NK-92 treated with Interleukin-12 subunit alpha and Interleukin-12 subunit beta, amount 100 ng/mL, for 24 hours (cell line): ENCODE measurements around the gene TIMP3.

ENCODE experiments used
- DNase-seq: peaks from one replicate; lab custom pipeline; 2025; lab: John Stamatoyannopoulos, UW

The TIMP3 gene

DNA sequence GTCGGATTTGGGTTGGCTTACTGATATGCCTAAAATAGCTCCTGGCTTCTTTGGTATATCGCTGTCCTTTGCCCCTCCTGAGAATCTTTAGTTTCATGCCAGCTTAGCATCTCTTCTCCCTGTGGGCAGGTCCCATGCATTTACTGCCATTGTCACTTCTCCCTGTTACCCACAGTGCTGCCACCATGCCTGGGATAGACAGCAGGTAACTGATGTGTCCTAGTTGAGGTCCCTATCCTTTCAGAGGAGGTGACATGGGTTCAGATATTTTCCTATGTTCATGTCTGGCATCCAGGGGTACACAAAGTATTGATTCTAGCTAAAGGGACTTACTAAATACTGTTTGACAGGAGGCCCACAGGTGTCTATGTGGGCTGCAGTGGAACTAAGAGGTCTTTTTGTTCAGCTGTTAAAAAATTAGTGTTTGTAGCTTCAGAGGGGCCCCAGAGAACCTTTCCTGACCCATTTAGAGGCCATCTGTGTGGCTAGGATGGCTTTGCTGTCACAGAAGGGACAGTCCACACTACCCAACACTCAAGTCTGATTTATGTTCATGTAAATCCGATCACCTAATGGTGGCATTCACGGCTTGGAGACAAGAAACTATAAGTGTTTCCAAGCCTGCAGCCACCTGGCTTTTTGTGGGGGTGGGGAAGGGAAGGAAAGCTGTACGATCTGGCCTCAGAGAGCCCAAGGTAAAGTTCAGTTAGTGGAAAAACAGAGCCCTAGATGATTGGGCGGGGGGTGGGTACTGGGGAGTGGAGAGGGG is 8.5 kb downstream of the TIMP3 start:
- DNase-seq: no peak

DNA sequence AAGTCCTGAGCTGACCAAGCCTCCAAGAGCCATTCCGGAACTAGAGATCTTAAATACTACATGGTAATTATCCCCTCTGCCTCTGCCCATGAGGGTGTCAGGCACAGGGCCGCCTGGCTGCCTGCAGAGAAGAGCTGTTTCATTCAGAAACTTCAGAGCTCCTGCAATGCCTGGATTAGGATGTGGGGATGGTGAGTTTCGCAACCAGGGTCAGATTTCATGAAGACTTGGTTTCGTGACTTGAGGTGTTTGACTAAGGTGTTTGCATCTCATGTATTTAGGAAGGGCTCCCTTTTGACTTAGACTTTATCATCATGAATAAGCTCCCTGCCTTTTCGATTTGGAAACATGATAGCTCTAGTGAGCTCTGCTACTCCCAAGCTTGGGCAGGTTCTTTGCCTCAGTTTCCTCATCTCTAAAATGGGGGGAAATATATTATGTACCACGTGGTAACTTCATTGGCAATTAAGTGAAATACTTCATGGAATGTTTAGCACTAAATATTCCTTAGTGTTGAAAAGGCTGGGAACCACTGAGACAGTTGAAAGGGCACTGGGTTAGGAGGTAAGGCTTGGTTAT is 9.1 kb downstream of the TIMP3 start:
- no peak for DNase-seq

DNA sequence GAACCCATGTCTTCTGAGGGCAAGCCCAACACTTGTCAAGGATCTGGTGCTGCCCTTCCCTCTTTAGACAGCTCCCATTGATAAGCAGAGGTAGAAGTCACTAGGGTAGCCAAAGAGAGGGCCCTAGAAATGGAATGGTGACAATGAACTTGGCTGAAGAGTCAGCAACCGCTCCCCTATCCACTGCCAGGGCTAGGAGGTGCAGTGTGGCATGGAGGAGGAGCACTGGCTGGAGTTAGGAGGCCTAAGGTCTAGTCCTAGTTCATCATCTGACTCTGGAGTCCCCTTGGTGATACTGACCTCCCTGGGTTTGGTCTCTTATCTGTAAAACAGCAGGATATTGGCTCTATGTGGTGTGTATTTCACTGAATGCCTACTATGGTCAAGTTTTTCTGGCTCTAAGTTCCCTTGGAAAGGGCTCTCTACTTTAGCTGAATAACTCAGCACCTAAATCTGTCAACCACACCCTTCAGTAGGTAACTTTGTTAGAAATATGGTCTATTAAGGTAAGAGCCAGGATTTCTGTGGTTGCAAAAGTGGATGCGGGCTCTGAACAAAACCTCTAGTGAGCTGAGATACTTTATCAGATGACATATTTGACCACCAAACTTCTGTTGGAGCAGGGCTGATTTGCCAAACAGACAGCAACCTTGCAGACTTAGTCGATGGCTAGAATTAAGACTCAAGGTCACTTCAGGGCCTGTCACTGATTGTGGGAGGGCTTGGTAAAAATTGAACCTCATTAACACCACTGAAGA is 10.5 kb downstream of the TIMP3 start:
- no peak for DNase-seq

DNA sequence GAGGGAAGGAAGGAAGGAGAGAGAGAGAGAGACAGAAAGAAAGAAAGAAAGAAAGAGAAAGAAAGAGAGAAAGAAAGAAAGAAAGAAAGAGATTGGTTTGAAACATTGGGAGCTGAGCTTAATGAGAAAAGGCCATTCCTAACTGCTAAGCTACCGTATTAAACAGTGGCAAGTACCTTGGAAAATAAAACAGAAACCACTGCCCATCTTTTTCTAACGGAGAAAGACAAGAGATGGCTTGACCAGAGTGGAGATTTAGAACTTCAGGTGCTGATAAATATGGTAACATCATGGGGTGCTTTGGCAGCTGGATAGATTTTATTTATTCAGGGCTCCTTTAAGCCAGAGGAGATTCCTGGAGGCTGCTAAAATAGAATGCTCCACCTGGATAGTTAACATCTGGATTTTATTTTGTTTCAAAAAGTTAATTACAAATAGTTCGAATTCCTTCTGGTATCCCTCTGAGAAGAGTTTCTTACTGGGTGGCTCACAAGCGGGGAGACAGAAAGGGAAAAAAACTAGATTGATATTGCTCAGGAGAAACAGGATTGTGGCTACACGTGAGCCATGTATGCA is 12.9 kb downstream of the TIMP3 start:
- no peak for DNase-seq

DNA sequence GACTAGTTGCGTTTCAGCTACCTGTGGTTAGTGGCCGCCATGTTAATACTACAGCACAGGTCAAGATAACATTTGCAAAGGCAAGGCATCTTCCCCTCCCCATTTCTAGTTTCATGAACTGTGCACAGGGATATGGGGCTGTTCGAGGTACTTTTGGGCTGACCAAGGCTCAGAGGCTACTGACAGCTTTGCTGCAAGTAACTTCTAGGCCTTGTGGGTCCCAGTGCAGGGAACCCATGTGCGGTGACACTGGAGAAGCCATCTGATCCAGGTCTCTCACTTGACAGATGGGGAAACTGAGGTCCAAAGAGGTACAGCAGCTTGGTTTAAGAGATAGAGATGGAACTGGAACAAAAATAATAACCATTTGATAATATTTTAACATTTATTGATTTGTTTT is 13.6 kb downstream of the TIMP3 start:
- no peak for DNase-seq

DNA sequence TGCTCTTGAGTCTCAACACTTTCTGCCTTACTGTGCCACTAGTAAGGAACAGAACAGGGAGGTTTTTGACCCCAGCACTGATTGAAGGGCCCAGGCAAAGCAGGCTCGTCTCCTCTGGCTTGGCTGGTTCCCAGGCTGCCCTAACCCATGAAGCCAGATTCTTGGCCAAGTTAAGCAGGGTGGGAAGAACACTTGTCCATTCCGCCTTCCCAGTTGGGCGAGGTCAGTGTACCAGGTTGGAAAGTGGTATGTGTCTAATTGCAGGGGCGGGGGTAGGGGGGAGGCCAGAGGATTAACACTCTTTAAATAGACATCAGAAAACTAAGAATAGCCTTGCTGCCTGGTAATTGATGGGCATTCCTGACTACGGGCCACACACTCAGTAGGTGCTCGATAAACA is 14.4 kb downstream of the TIMP3 start:
- no peak for DNase-seq

DNA sequence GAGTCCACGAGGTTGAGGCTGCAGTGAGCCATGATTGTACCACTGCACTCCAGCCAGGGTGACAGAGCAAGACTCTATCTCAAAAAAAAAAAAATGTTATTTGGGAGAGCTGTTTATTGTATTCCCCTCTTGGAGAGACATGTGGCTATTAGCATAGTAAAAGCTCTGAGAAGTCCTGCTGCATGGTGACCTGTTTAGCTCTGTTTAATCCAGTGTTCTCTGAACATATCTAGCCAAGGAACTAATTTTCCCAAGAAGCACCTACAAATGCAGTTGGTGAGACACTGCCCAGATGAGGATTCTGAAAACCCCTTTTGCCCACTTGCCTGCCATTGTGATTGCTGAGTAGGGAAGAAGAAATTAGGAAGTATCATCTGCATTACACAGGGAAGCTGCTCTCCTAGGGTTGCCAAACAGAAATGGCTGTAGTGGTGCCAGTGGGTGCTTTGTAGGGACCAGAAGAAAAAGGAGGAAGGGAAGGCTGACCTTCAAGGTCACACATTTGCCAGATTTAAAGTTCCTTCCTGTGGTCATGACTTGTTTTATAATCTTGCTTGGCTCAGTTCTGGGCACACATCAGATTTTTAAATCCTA is 15.7 kb downstream of the TIMP3 start:
- no peak for DNase-seq

DNA sequence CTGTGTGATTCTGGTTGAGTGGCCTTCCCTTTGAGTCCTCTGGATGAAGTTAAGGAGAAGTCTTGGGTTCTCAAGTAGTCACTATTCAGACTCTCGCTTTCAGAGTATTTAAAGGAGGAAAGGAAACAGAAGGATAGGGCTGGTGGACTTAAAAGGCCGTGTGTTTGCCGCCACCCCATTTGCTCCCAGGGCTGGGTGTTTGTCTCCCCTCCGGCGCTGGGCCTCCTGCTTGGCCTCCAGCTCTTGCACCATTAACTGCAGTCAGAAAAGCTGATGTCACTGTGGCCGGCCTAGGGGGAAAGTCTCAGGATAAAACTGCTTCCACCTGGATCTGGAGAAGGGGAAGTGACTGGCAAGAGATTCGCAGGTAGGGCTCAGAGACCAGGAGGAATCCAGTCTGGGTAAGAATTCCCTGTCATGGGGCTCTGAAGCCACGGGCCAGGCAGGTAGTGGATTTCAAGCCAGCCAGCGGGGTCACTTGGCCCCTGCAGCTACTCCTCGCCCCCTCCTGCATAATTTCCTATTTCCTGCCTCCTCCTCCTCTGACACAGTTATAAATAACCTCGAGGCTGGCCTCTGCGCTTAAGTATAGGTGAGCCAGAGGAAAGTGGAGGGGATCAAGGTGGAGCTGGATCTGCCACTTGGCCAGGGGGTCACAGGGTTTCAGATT is 17.1 kb downstream of the TIMP3 start:
- DNase-seq: no peak

DNA sequence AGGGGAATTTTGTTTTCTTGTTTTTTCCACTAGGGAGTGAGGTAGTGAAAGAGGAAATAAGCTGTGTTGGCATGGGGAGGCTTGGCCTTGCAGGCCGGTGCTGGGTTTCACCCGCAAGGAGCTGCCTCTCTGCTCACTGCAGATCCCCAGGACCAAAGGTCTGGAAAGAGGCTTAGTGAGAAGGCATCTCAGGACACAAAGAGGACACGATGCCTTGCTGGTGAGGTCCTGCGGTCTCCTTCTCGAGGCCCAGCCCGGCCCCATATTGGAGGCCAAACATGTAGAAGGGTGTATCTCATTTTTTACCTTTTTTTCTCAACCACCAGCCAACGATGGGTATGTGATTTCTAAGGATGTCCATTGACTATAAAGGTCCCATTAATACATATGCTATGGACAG is 17.6 kb downstream of the TIMP3 start:
- DNase-seq: no peak

DNA sequence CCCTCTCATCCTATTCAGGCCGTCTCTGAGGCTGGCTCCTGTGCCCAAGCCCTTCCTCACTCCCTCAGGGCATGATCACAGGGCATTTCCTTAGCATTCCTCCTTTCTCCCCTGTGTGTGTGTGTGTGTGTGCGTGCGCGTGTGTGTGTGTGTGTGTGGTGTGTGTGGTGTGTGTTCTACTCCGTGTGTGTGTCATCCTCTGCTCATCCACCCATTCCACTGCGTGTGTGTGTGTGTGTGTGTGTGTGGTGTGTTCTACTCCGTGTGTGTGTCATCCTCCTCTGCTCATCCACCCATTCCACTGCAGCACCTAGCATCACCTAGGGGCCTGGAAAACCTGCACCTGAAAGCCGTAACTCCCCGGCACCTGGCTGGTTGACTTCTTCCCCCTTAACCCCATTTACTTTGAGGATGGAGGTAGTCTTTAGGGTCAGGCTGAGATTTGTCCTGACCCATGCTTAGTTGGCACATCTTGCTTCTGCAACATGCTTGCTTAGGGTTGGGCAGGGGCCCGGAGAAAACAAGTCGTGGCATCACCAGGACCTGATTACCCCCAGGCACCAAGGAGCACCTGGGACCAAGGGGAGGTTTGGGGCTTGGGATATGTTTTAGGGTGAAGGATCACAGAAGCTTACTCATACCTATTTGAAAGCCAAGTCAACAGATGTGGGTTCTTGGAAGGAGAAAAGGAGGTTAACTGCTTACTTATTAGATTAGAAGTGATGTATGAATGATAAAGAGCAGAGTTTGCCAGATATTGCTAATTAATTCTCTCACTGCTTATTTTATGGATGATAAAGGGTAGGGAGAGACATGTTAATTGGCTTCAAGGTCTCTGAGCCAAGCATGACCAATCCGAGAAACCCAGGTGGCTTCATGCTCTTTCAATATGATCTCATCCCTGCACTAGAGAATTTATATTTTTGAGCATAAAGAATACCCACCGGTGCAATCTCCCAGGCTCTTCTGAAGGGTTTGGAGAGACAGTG is 18.9 kb downstream of the TIMP3 start:
- DNase-seq: no peak

DNA sequence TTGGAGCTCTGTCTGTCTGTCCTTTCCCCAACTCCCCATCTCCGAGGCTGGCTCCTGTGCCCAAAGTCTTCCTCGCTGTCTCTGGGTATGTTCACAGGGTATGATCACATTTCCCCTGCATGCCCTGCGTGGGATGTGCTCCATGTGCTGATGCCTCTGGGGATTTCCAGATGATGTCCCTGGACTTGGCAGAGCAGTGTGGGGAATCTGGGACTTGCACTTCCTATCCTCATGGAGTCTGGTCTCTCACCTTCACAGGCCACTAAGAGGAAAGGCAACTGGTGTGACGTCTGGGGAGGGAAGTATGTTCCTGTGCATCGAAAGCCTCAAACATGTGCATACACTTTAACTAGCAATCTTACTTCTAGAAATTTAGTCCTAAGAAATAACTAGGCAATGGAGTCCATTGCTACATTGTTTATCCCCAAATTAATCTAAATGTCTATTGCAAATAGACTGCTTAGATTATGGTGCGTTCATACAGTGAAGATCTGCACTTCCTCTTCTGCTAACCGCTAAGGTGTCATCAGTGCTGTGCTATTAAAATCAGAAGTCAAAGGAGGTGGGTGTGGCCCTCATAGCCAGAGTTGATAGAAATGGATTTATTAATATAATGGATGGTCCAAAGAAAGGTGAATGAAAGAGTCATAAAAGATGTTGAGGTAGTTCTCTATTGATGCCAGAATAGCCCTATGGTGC is 20.8 kb downstream of the TIMP3 start:
- DNase-seq: no peak

DNA sequence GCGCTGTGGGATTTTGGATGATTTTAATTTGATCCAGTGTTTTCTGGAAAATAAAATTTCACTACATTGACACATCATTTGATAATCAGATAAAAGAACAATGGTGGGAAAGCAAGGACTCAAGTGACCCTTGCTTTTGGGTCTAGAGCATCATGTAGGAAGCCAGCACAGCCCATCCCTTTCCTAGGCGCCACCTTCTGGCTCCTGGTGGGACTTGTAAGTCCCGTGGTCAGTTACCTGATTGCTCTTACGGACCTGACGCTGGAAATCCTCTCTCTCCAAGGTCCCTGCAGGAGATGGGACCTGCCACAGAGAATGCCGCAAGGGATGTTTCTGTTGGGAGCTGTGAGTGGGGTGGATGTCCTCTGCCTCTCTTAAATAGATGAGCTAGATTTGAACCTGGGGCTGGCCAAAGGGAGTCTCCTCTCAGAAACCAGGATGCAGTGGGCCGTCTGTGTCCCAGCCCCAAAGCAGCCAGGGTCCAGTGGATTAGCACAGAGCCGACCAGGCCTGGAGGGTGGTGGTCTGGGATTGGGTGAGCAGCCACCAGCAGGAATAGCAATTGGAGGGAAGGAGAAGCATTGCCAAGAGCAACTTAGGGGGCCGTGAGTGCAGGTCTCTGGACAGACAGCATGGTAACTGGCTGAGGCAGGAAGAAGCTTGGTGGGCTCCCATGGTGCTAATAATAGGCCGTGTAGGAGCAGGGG is 21.7 kb downstream of the TIMP3 start:
- DNase-seq: no peak

DNA sequence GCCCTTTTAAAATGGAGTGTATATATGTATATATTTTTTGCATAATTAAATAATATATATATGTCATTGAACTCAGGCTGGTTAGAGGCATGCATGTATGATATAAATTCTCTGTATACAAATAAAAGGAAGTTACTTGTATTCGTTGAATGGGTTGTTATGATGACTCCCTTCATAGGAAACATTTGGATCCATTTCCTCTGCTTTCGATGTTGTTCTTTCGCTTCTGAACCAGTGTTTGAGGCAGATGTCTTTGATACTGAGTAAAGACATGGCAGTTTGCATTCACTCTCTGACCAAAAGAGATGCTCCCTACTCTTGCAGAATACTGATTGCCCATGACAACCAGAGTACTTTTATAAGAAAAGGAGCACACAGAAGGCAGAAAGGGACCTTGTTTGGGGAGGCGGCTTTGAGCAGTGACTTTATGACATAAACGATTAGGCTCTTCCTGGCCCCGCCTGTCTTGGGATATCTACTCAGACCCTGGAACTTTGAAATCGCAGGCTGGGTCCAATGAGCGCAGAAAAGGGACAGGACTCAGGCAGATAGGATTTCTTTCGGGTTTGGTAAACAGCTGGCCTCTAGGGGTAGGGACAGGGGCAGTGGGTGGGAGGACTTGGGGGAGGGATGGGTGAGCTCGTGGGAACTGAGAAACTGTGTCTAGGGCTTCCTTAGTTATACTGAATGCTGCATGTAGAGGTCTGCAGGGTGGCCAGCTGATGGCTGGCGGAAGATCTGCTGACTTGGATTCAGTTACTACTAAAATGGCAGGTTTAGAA is 23.2 kb downstream of the TIMP3 start:
- DNase-seq: no peak

DNA sequence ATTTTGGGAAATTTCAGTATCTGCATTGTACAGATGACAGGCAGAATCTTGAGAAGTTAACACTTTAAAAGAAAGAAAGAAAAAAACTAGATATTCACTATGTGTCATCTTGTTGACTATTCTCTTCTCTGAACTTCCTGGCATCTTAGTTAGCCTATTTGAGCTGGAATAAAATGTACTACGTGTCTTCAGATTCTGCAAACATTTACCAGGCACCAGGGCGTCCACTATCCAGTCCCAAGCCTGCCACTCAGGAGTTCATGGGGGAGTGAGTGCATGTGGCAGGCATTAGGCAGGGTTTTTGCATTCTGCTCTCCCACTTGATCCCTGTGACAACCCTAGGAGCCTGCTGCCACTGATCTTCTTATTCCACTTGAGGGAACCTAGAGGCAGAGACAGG is 25.0 kb downstream of the TIMP3 start:
- no peak for DNase-seq

DNA sequence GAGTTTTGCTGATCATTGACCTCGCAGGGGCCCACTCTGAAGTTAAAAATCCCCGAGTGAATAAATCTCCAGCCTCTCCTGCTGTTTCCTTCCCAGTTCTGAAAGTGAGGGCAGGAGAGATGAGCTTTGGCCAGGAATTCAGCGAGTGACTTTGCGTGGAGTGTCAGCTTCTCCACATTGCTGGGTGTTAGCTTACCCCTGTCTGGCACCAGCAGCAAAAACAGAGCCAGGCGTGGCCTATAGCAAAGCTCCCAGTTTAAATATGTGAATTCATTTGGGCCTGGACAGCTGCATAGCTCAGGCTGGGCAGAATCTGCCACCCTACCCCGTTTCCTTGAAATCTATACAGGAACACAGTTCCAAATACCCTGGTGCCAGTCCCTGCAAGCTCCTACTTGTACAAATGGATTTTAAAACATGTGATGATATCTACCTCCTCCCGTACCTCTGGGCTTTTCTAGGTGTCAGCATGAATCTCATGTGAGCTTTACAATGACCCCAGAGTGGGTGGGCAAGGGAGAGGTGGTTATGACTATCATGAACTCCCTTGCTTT is 25.6 kb downstream of the TIMP3 start:
- no peak for DNase-seq

DNA sequence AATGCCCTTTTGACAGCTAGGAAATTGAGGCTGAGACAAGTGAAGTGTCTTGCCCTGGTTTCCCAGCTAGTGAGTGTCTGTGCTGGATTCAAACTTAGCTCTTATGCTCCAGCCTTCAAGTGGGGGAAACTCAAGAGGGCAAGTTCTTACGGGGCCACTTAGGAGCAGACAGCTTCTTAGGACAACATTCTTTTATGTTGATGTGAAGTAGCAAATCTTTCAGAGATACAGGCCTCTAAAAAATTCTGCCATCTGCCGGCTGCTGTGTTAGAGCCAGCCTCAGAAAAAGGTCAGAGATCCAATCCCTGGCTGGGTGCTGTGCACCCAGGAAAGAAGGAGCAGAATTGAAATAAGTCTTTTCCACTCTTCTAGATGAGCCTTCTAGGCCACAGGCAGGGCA is 26.6 kb downstream of the TIMP3 start:
- DNase-seq: no peak

DNA sequence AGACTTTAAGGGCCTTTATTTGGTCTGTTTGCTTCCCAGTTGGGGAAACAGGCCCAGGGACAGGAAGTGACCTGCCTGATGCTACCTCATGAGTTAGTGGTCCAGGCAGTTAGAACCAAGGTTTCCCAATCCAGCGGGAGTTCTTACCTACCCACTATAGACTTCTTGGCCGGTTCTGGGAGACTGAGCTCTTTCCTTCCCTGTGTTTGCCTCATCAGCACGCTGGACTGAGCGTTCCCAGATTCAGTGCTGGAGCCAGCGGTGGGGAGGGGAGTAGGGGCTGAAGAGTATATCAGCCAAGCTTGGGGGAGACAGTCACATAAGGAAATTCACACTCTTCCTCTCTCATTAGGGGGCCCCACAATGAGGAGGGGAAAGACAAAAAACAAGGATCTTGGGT is 27.1 kb downstream of the TIMP3 start:
- no peak for DNase-seq

DNA sequence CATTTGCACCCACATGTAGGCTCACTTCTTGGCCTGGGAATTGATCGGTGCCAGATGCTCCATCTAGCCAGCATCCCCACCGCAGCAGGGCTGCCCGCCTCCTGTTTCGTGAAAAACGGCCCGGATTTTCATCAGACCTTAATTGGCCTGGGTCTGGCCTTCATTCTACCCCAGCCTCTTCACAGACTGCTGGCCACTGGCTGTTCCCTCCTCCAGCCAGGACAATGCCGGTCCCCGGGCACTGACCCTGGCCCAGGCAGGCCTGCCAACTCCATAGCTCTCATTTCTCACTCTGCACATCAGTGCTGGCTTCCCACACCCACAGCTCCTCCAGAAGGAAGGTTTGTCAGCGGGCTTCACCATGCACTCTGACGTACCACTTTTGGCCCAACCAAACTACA is 27.9 kb downstream of the TIMP3 start:
- DNase-seq: no peak
